GM21526 (cell line): ENCODE results near the gene EVL.
A peak's percentile ranks its signal among the peaks of the same experiment; 100 is the strongest.

Experiments used
- ATAC-seq: cut with Tn5 transposase; IDR thresholded peaks from one replicate; pipeline ENCODE4 v1.9.1; 2021; ENCODE audit warnings: moderate library complexity; ENCODE audit not compliant: unreplicated experiment, low FRiP score

EVL gene

DNA sequence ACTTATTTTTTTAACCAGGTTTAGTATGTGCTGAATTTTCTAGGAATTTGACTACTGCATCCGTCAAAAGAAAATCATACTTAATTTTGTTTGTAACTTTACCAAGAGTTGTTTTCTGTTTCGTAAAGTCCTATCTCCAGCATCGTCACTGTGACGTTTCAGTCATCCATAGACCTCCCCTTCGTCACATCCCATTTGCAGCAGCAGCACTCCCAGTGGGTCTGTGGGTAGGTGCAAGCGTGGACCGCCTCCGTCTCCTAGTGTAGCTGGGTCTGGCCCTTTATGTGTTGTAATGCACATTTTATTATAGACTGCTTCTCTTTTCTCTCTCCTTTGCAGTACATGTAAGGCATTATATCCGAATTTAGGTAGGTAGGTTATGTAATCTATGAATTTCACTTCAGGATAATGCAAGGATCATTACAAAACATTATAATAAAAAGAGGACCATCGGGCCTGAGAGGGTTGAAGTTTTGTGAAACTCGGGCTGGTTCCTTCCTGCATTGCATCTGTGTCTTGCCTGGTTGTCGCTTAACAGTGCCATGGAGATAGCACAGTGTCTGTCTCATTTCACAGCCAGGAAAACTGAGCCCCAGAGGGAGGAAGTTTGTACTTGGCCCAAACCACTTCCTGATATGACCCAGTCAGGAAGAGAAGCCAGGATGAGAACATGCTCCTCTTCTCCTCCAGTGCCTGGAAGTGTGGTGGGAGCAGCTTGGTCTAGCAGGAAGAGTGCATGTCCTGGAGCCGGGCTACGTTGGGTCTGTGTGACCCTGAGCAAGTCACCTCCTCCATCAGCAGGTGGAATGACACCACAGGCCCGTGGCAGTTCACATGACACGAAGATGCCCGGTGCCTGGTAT lies 41.3 kb downstream of the EVL start:
- no peak for ATAC-seq

- ATAC-seq: no peak
Observed at GRCh38 chr14:100107236-100107635, 42.0 kb downstream of the EVL start.

DNA sequence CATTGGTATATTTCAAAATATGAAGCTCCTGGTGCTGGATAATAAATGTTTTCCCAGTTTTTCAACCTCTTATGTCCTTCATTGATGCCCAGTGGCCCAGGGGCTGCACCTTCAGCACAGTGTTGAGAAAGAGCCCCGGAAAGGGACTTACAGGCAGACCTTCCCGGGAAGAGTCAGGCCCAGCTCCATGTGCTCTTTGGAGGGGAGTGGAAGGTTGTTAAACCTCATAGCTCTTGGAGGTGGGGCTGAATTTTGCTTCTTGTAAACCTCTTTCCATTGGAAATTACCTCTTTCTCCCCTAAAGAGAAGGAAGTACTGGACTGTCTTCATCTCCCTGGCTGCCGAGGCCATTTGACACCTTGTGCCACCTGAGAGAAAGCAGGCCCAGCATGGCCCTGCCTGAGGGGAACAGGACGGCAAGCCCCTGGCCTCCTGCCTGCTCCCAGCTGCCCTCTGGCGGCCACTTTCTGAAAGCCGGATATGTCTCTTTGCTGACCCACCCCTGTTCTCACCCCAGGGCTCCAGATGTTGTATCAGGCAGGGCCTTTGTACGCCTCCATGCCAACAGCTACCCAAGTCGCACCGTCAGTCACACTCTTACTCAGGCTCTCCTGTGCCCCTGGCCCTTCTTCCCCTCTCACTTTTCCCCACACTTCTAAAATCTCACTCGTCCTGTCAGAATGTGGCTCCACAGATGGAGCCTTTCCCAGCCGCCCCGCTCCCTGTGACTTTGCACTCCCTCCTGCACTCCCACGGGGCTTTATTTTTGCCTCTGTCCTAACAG lies 43.0 kb downstream of the EVL start:
- ATAC-seq: peak; percentile 68

- ATAC-seq: no peak
Observed at GRCh38 chr14:100108840-100109593, 43.8 kb downstream of the EVL start.

- no peak for ATAC-seq
Observed at GRCh38 chr14:100109594-100109955, 44.4 kb downstream of the EVL start.

- no peak for ATAC-seq
Observed at GRCh38 chr14:100110816-100111215, 45.6 kb downstream of the EVL start.

DNA sequence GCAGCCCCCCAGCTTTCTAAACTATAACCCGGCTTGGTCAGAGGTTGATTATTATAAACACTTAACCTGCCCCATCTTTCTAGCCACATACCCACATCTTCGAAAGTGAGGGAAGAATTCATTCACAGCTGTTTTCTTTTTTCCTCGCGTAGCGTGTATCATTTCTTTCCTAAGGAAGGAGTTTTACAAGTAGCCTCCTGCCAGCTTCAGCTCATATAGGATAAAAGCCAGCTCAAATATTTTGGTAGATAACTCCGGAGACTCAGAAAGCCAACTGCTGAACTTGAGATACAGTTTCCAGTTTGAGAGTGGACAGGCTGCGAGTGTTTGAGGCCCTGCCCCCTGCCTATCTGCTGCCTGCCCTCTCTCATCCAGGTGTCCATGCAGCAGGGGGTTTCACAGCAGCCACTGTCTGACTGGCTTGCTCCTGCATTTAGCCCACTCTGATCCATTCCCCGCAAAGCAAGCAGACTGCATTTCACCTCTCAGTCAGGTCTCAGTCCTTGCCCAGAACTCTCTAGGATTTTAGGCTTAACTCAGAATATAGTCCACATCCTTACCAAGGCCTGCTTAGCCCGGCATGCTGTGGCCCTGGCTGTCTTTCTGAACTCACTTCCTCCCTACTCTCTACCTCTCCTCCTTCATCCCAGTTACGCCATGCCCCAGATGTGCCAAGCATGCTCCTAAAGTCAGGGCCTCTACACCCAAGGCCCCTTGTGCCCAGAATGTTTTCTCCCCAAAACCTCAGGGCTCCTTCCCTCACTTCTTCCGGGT lies 46.9 kb downstream of the EVL start:
- no peak for ATAC-seq

- ATAC-seq: no peak
Observed at GRCh38 chr14:100114109-100114765, 49.0 kb downstream of the EVL start.

- no peak for ATAC-seq
Observed at GRCh38 chr14:100115236-100115635, 50.0 kb downstream of the EVL start.

DNA sequence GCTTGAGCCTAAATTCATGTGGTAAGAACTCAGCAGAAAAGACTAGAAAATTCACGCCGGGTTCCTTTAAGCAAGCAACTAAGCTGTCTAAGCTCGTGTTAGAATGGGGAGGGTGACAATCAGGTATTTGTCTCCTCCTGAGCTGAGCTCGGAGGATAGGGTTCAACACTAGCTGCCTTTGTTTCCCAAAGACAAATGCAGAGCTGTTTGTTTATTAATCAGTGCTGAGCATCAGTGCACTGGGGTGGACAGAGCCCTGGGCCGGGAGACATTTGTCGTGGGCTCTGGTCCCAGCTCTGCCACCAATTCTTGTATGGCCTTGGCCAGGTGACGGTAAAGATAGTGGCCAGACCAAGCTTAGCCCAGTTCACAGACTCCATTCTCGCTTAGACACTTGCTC lies 50.5 kb downstream of the EVL start:
- no peak for ATAC-seq

DNA sequence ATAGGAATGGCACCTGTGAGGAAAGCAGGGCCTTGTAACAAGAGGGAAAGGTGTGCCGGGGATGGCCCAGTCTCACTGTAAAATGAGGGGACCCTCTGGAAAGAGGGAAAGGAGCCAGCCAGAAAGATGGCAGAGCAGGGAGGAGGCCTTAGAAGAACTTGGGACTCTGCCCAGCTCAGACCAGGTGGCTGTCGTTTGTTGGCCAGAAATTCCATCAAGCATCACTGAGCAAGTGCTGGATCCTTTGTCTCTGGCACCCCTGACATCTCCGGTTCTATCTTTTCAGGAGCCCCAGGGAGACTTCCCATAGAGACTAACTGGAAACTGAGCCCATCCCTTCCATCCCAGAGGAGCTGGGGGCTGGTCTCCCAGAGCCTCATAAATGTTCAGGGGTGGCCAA lies 50.9 kb downstream of the EVL start:
- ATAC-seq: no peak

DNA sequence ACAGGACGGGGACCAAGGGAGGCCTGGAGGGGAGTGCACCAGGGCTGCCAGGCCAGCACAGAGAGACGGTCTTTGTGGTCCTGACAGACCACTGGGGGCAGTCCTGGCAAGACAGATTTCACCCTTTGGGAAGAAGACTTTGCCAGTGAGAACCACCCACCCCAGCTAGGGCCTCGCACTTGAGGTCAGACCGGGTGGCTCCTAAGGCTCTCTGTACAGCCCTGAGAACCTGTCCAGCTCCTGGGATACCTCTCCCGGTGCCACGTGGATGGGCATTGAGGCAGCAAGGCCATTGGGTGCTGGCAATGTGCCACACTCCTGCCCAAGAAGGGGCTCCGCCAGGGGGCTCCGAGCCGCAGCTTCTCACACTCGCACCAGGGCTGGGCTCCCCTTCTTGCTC lies 51.8 kb downstream of the EVL start:
- no peak for ATAC-seq

DNA sequence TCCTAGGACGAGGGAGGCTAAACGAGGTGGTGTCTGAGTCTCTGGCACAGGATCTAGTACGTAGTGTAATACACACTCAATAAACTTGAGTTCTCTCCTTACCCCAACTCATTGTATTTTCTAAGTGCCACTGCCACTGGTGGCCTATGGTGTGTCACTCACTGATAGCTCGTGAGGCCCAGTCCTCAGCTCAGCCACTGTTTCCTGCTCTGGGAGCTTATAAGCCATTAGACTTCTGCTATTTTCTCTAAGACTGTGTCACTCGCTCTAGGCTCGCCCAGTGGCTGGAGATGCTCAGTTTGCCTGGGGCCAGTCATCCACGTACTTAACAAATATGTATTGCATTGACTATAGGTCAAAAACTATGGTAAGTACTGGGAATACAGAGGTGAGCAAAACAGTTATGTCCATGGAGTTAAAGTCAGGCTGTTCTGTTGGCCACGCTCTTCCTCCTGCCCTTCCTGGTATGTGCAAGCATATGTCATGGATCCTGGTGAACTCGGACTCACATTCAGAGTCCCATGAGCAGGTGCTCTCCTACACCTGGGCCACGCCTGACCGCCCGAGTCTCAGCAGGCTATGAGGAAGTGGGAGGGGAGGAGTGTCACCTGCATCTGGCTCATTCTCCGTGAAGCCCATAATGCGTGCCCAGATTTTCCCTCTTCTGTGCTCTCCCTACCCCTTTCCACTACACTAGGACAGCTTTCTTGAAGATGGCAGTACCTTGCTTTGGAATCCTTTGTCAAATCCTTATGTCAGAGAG lies 52.6 kb downstream of the EVL start:
- no peak for ATAC-seq

DNA sequence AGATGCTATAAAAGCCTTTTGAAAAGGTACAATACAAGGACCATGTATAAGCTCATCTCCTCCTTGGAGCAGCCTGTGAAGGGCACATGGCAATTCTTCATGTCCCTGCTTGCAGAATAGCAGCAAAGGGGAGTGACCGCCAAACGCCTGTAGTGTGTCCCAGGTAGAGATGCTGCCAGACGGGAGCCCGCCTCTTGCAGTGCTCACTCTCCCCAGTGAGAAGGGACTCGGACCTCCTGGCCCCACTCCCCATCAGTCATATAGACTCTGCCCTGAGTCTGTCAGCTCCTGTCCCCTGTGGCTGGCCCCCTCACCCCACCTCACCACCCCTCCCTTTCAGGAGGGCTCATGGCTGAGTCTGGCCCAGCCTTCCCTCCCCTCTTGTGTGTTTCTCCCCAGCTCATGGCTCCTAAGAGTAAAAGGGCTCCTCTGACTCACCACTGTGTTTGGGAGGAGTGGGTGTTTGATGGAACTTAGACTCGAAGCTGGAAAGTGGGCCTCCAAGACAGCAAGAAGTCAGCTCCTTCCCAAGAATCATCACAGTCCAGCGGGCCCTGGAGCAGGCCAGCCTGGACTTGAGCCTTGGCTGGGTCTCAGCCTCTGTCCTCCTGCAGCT lies 53.3 kb downstream of the EVL start:
- ATAC-seq: no peak

DNA sequence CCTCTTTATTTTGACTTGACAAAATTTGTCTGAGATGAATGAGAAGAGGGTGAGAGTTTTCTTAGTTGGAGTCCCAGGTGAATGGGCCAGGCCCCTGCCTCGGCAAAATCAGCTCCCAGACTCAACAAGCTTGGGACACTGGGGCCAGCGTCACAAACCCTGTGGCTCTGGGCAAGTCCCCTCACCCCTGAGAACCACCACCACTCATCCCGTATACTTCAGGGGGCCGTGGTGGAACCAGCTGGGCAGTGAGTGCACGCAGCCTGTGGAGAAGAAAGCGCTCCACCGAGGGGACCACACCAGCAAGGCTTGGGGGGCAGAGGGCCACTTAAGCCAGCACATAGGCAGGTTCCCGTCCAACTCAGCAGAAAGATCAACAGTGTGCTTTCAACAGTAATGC lies 54.0 kb downstream of the EVL start:
- no peak for ATAC-seq

- ATAC-seq: no peak
Observed at GRCh38 chr14:100120522-100121269, 55.5 kb downstream of the EVL start.

GRCh38 chr14:100121643-100122480 lies 56.6 kb downstream of the EVL start:
- no peak for ATAC-seq
